GM21447 (cell line): ENCODE results near the gene LGMN.
"Not testable (repeated sequence)": the region's sequence is repeated elsewhere in the genome, so short reads cannot be mapped to it uniquely, and the experiment has no call there.

Experiments
- ATAC-seq: cut with Tn5 transposase; IDR thresholded peaks from one replicate; pipeline ENCODE4 v1.9.1; 2021; ENCODE audit not compliant: unreplicated experiment

LGMN gene

GRCh38 chr14:92748259-92749016 is at the start of gene LGMN:
Gene LGMN (minus strand): TSS chr14:92748627. CDS start chr14:92732786, 15,841 bp downstream.
- ATAC-seq, result peak; percentile 73

GRCh38 chr14:92794961-92795360 is 46.5 kb upstream of the LGMN start:
- no peak for ATAC-seq

GRCh38 chr14:92794547-92794941 is 46.1 kb upstream of the LGMN start:
- ATAC-seq, result peak; percentile 20

- peak; percentile 91 for ATAC-seq
Observed at GRCh38 chr14:92793709-92794546, 45.5 kb upstream of the LGMN start, which contains the start of gene GOLGA5. Gene GOLGA5 (plus strand): TSS chr14:92794305. CDS start chr14:92797438, 3,133 bp downstream.

- no peak for ATAC-seq
Observed at GRCh38 chr14:92792885-92793284, 44.5 kb upstream of the LGMN start.

- no peak for ATAC-seq
Observed at GRCh38 chr14:92789457-92790089, 41.1 kb upstream of the LGMN start.

- ATAC-seq, result no peak
Observed at GRCh38 chr14:92787554-92787953, 39.1 kb upstream of the LGMN start.

GRCh38 chr14:92786427-92786756 is 38.0 kb upstream of the LGMN start:
- ATAC-seq, result no peak

- ATAC-seq, result no peak
Observed at GRCh38 chr14:92785667-92786426, 37.4 kb upstream of the LGMN start.

- peak; percentile 72 for ATAC-seq
Observed at GRCh38 chr14:92783813-92784431, 35.5 kb upstream of the LGMN start.

- no peak for ATAC-seq
Observed at GRCh38 chr14:92781350-92781749, 32.9 kb upstream of the LGMN start.

GRCh38 chr14:92780444-92781232 is 32.2 kb upstream of the LGMN start:
- no peak for ATAC-seq

GRCh38 chr14:92778868-92779565 is 30.6 kb upstream of the LGMN start:
- ATAC-seq, result not testable (repeated sequence)

- peak; percentile 94 for ATAC-seq
Observed at GRCh38 chr14:92775292-92775691, 26.9 kb upstream of the LGMN start.

GRCh38 chr14:92774572-92774971 is 26.1 kb upstream of the LGMN start:
- no peak for ATAC-seq

- no peak for ATAC-seq
Observed at GRCh38 chr14:92770484-92770883, 22.1 kb upstream of the LGMN start.

- peak; percentile 10 for ATAC-seq
Observed at GRCh38 chr14:92768795-92769194, 20.4 kb upstream of the LGMN start.

- ATAC-seq, result peak; percentile 93
Observed at GRCh38 chr14:92768236-92768635, 19.8 kb upstream of the LGMN start.
